Naive B cell (primary cell): ENCODE measurements around the gene PRMT7. TPM values are rescaled to one million over a fixed set of nuclear protein-coding genes. Genes with fewer than 3 reads are reported as not detected.
A peak's percentile ranks its signal among the peaks of the same experiment; 100 is the strongest.

Source experiments
- ATAC-seq, 2 donors: fragments of 150-1000 bp; cut with Tn5 transposase; 2 replicates each; pipeline ENCODE4 v1.10.0; 2021; ENCODE audit warnings: low read depth in 2 of 2, mild to moderate bottlenecking in 2 of 2, moderate library complexity in 2 of 2
- DNase-seq: peaks from one replicate; pipeline ENCODE4 v3.0.0; 2022
- H3K27ac Mint-ChIP-seq, 6 donors: one replicate each; pipeline ENCODE4 v1.8.0; 2020 to 2022; ENCODE audit warnings: mild to moderate bottlenecking in 6 of 6, mixed read lengths in 6 of 6, moderate library complexity in 5 of 6, inconsistent platforms in 2 of 6
- H3K27me3 Mint-ChIP-seq, 3 donors: one replicate each; pipeline ENCODE4 v1.8.0; 2021 to 2022; ENCODE audit warnings: mixed read lengths in 3 of 3, mild to moderate bottlenecking in 1 of 3
- H3K36me3 Mint-ChIP-seq, 2 donors: one replicate each; pipeline ENCODE4 v1.8.0; 2020 to 2022; ENCODE audit warnings: mixed read lengths in 2 of 2, inconsistent platforms in 1 of 2, mild to moderate bottlenecking in 1 of 2
- H3K4me1 Mint-ChIP-seq, 3 donors: one replicate each; pipeline ENCODE4 v1.8.0; 2020 to 2022; ENCODE audit warnings: mixed read lengths in 3 of 3, inconsistent platforms in 1 of 3, mild to moderate bottlenecking in 1 of 3, moderate library complexity in 1 of 3
- H3K4me3 Mint-ChIP-seq, 8 donors: one replicate each; pipeline ENCODE4 v1.8.0; 2020 to 2022; ENCODE audit warnings: mild to moderate bottlenecking in 8 of 8, mixed read lengths in 8 of 8, moderate library complexity in 8 of 8, inconsistent platforms in 2 of 8
- H3K9me3 Mint-ChIP-seq, 7 donors: one replicate each; pipeline ENCODE4 v1.8.0; 2020 to 2022; ENCODE audit warnings: mixed read lengths in 7 of 7, mild to moderate bottlenecking in 5 of 7, inconsistent platforms in 2 of 7, moderate library complexity in 1 of 7
- polyA plus RNA-seq, 6 donors: library from polyadenylated mRNA; unstranded; fragments of 300-500 nt; fragmentation: Illumina TruSeq; gene quantifications; one replicate each; pipeline ENCODE4 v1.2.3, GENCODE V29; 2021; ENCODE audit warnings: low read depth in 6 of 6

PRMT7 gene
- polyA plus RNA-seq, 6 donors from 2014 or later: 14.8 to 34.8 (median 23.1) TPM

DNA sequence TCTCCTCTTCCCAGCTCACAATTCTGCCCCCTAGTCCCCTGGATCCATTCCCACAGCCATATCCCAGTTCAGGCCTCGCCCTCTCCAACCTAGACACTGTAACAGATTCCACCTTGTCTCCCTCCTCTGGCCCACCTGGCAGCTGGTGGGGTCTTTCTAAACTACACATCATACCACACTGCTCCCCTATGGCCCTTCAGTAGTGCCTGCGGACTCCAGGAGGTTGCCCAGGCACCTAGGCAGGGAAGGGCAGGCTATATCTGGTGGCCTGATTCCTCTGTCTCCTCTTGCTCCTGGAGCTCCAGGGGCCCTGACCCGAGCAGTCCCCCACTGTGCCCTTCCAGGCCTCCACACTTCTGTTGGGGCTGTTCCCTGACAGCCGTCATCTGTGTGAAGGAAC is 73.0 kb downstream of the PRMT7 start:
- H3K36me3 Mint-ChIP-seq: no peaks in the 10 kb centered on the region
- peak overlapping the region in 2 of 8 donors; percentile 20 to 29 for H3K4me3 Mint-ChIP-seq
- peaks cover 39 to 50% (median 48%) of the 10 kb centered on the region in 3 donors for H3K4me1 Mint-ChIP-seq
- DNase-seq: no peak
- H3K9me3 Mint-ChIP-seq: no peaks in the 10 kb centered on the region
- ATAC-seq: no peak
- peak overlapping the region; percentile 12 to 83 (median 45) for H3K27ac Mint-ChIP-seq
- no peaks in the 10 kb centered on the region for H3K27me3 Mint-ChIP-seq

DNA sequence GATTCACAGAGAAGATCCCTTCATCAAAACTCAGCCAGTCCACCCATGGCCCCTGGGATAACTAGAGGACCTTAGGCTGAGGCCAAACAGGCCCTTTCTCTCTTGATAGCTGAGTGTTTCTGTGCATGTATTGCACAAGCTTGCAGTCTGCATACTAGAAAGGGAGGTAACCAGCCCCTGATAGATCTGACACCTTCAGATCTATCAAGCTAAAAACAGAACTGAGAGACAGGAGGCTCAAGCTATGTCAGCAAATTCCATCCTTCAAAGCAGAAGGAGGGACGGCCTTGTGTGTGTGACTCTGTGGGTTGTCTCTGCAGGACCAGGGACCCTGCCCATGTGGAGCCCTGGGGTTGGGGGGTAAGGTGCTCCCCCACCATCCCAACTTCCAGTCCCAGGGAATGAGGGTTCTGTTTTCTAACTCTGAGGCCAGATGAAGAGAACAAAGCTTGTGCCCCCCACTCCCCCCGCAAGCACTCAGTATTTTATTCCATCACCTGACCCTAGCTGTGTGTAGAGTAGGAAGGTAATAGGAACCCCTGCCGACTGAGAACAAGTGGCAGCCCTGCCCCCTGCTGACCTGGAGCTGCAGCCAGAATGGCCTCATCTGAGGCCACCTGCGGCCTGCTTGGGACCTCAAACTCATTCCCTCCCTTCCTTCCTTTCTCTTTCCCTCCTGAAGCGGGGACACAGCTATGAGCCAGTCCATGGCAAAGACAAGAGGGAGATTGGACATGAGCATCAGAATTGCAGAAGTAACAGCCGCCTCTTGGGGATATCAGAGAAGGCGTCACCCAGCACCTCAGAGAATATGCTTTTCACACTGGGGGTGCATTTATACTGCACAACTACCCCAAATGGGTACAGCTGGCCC is 73.7 kb downstream of the PRMT7 start:
- peak overlapping the region in 5 of 8 donors; percentile 7 to 53 (median 12) for H3K4me3 Mint-ChIP-seq
- ATAC-seq (peak; percentile 45 to 63), DNase-seq (no peak)
- H3K4me1 Mint-ChIP-seq: peaks cover 39 to 50% (median 48%) of the 10 kb centered on the region in 3 donors
- no peaks in the 10 kb centered on the region for H3K27me3 Mint-ChIP-seq
- no peaks in the 10 kb centered on the region for H3K9me3 Mint-ChIP-seq
- no peaks in the 10 kb centered on the region for H3K36me3 Mint-ChIP-seq
- peak overlapping the region; percentile 18 to 93 (median 78) for H3K27ac Mint-ChIP-seq

DNA sequence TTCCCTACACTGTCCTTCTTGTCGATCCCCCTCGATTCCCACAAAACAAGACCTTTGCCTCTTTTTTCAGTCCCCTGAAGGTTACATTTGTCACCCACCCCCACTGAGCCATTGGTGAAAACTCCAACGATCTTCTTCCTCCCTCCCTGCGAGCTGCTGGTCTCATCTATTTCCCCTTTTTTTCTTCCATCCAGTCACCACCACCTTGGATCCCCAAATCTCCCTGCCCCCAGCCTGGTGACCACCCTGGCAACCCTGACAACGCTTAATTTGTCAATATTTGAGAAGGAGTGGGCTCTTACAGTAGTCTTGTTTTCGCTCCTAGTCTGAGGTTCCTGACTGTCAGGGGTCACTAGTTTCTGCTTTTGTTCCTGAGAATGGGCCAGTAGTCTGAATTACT is 74.6 kb downstream of the PRMT7 start:
- no peak for ATAC-seq
- Mint-ChIP-seq H3K27me3 (no peaks in the 10 kb centered on the region), H3K4me1 (peaks cover 39 to 50% (median 48%) of the 10 kb centered on the region in 3 donors), H3K36me3 (no peaks in the 10 kb centered on the region), H3K27ac (peak overlapping the region in 4 of 6 donors; percentile 2 to 75 (median 37)), H3K9me3 (no peaks in the 10 kb centered on the region), H3K4me3 (no peak overlapping the region)
- DNase-seq: no peak

DNA sequence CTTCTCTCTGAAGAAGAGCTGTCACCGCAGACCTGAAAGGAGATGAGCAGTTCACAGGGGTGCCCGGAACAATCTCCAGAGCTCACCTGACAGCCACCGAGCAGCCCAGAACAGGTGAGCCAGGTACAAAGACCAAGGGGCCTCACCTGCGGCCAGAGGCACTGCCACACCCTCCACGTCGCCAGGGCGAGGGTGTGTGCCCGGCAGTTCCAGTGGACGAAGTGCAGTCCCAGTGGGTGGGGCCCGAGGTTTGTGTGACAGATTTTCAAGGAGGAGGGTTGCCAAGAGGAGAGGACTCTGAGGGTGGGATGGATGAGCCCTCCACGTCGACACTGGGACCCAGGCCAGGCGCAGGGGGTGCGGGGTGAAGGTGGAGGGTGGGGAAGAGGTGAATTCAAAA is 75.8 kb downstream of the PRMT7 start:
- H3K27ac Mint-ChIP-seq: no peak overlapping the region
- H3K4me1 Mint-ChIP-seq: peaks cover 34 to 41% (median 39%) of the 10 kb centered on the region in 3 donors
- no peaks in the 10 kb centered on the region for H3K36me3 Mint-ChIP-seq
- DNase-seq: no peak
- no peak for ATAC-seq
- no peaks in the 10 kb centered on the region for H3K27me3 Mint-ChIP-seq
- H3K4me3 Mint-ChIP-seq: peak overlapping the region in 1 of 8 donors; percentile 69
- H3K9me3 Mint-ChIP-seq: no peaks in the 10 kb centered on the region

DNA sequence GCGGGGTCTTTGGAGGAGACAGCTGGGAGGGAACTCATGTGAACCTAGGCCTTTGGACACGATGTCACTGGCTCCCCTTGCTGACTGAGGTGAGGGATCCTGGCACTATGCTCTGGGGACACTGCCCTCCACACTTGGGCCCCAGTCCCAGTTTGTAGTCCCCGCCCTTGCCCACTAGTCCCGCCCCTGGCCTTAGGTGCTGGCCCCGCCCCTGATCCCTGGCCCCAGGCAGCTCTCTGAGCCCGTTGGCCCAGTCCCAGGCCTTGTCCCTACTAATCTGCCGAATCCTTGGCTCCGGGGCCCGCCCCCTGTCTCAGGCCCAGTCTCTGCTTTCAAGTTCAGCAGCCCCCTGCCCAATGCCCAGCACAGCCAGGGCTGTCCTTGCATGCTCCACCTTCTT is 76.5 kb downstream of the PRMT7 start:
- no peaks in the 10 kb centered on the region for H3K36me3 Mint-ChIP-seq
- no peak overlapping the region for H3K4me3 Mint-ChIP-seq
- H3K4me1 Mint-ChIP-seq: peaks cover 27 to 34% (median 32%) of the 10 kb centered on the region in 3 donors
- no peaks in the 10 kb centered on the region for H3K9me3 Mint-ChIP-seq
- DNase-seq (no peak), ATAC-seq (no peak)
- peak overlapping the region in 1 of 6 donors; percentile 22 for H3K27ac Mint-ChIP-seq
- H3K27me3 Mint-ChIP-seq: no peaks in the 10 kb centered on the region

DNA sequence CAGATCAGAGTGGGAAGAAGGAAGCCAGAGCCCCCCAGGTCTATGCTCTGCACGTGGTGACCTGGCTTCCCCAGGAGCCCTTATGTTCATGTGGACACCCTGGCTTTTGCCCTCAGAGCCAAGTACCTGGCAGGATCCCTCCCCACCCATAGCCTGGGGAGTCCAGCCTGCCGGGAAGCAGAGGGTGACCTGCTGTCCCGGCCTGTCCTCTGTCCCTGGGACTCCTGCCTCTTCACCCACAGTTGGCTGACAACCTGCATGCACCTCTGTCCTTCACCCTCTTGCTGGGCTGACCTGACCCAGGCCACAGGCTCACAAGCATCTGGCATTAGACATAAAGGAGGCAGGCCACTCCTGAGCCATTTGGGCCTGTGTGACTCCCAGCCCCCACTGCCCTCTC is 77.3 kb downstream of the PRMT7 start:
- Mint-ChIP-seq H3K4me3 (no peak overlapping the region), H3K9me3 (no peaks in the 10 kb centered on the region), H3K27ac (no peak overlapping the region), H3K27me3 (no peaks in the 10 kb centered on the region), H3K4me1 (peaks cover 23 to 27% (median 25%) of the 10 kb centered on the region in 3 donors), H3K36me3 (no peaks in the 10 kb centered on the region)
- ATAC-seq: no peak
- no peak for DNase-seq

DNA sequence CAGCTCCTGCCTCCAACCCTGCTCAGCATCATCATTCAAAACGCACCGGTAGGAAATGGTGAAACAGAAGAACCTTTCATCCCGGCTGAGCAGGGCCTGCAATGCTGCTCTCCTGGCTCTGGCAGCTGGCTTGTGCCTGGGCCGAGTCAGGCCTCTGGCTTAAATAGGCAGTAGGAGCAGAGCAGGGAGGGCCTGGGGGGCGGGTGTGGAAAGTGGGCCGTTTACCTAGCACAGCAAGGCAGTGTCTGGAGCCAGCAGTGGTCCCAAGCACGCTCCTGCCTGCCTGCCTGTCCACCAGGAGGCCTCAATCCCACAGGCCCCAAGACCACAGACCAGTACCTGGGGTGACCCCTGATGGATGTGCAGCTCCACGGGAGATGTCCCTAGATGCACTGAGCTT is 78.2 kb downstream of the PRMT7 start:
- ATAC-seq: no peak

DNA sequence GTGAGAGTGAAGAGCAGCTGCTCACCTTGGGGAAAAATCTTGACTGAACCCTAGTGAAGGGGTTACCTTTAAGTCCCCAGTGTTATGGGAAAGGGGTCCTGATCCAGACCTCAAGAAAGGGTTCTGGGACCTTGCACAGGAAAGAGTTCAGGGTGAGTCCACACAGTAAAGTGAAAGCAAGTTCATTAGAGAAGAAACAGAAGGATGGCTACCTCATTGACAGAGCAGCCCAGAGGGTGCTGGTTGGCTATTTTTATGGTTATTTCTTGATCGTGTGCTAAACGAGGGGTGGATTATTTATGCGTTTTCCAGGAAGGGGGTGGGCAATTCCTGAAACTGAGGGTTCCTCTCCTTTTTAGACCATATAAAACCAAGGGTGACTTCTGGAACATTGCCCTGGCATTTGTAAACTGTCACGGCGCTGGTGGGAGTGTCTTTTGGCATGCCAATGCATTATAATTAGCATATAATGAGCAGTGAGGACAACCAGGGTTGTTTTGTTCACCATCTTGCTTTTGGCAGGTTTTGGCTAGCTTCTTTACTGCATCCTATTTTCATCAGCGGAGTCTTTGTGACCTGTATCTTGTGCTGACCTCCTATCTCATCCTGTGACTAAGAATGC is 79.0 kb downstream of the PRMT7 start:
- ATAC-seq (no peak), DNase-seq (no peak)
- Mint-ChIP-seq H3K36me3 (no peaks in the 10 kb centered on the region), H3K4me1 (peaks cover 8 to 9% (median 8%) of the 10 kb centered on the region in 3 donors), H3K27me3 (no peaks in the 10 kb centered on the region), H3K9me3 (no peaks in the 10 kb centered on the region), H3K4me3 (no peak overlapping the region), H3K27ac (no peak overlapping the region)

More for the DNA sequence above, 78.2 kb downstream of the PRMT7 start:
- DNase-seq: no peak
- Mint-ChIP-seq H3K9me3 (no peaks in the 10 kb centered on the region), H3K27ac (no peak overlapping the region), H3K4me1 (peaks cover 16 to 18% (median 16%) of the 10 kb centered on the region in 3 donors), H3K27me3 (no peaks in the 10 kb centered on the region), H3K36me3 (no peaks in the 10 kb centered on the region), H3K4me3 (no peak overlapping the region)

DNA sequence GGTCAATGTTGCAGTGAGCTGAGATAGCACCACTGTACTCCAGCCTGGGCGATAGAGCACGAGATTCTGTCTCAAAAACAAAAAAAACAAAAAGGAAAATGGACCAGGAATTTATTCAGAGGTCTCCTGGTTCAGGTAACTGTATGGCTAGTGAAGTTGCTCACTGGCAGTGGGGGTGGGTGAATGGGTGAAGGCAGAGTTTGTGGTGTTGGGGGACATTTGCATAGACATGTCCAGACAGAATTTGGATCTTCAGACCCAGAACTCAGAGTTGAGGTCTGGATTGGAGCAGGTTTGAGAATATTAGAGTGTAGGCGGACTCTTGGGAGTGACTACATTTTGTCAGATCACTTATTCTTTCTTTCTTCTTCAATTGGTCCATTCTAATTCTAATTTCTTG is 82.5 kb downstream of the PRMT7 start:
- H3K4me3 Mint-ChIP-seq: no peak overlapping the region
- DNase-seq (no peak), ATAC-seq (no peak)
- H3K9me3 Mint-ChIP-seq: no peaks in the 10 kb centered on the region
- no peaks in the 10 kb centered on the region for H3K4me1 Mint-ChIP-seq
- no peak overlapping the region for H3K27ac Mint-ChIP-seq
- H3K36me3 Mint-ChIP-seq: no peaks in the 10 kb centered on the region
- H3K27me3 Mint-ChIP-seq: peaks cover 0 to 12% (median 7%) of the 10 kb centered on the region in 3 donors

DNA sequence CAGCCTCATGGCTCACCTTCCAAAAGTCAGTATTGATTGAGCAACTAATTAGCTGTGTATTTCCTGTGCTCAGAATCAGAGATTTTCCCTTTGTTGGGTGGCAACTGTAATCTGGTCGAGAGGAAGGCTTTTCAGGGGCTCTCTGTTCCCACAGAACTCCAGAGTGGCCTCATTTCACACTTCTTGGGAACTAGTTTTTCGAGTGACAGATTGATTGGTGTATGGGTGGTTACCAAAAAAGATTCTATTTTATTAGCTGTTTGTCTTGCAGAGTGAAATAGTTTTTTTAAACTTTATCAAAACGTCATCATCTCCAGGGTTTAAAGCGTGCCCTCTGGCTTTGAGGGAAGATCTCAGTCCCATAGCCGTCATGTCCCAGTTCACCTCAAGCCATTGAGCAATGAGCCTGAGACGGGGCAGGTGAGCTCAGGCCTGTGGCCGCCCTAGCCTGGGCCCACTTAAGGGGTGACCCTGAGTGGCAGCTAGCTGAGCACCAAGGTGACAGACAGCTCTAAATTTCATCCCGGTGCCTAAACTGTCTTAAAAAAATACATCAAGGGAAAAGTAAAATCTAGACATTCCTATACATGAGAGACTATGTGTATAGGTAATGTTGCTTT is 84.5 kb downstream of the PRMT7 start:
- DNase-seq (no peak), ATAC-seq (no peak)
- Mint-ChIP-seq H3K36me3 (no peaks in the 10 kb centered on the region), H3K27me3 (peaks cover 0 to 12% (median 7%) of the 10 kb centered on the region in 3 donors), H3K9me3 (no peaks in the 10 kb centered on the region), H3K4me1 (no peaks in the 10 kb centered on the region), H3K4me3 (no peak overlapping the region), H3K27ac (peak overlapping the region in 1 of 6 donors; percentile 47)

DNA sequence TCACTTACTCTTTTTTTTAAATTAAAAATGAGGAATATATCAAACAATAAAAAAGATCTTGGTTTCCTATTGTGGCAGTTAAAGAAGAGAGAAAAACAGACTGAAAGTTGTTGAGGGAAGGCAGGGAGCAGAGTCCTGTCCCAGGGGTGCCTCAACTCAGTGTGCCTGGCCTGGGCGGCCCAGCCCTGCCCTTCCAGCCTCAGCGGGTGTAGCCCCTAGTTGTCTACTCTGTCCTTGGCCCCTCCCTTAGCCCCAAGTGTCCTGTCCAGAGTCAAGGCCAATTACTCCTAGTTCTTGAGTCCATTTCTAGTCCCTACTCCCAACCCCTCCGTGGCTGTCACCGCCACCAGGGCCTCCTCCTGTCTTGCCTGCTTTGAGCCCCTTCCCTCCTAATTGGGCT is 85.0 kb downstream of the PRMT7 start:
- no peak for ATAC-seq
- Mint-ChIP-seq H3K4me1 (no peaks in the 10 kb centered on the region), H3K4me3 (peak overlapping the region in 1 of 8 donors; percentile 76), H3K27me3 (peaks cover 0 to 12% (median 7%) of the 10 kb centered on the region in 3 donors), H3K9me3 (no peaks in the 10 kb centered on the region), H3K36me3 (no peaks in the 10 kb centered on the region), H3K27ac (no peak overlapping the region)
- DNase-seq: no peak

DNA sequence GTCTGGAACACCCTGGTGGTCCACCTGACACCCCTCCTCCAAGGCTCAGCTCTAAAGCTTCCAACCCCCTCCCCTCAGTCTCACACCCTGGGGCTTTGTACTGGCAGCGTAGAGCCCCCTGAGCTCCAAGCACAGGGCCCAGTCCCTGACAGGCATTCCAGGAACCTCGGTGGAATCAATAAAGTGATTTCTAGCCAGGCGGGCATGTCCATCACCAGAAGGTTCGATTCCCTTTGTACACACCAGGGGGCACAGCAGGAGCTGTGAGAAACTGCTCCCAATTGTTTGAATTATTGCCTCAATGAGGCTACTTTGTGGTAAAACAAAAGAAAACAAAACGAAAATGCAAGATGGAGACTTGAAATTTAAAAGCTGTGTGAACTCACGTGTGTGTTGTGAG is 85.7 kb downstream of the PRMT7 start:
- no peaks in the 10 kb centered on the region for H3K36me3 Mint-ChIP-seq
- peaks cover 0 to 12% (median 7%) of the 10 kb centered on the region in 3 donors for H3K27me3 Mint-ChIP-seq
- ATAC-seq (peak in 1 of 2 donors; percentile 46), DNase-seq (no peak)
- H3K4me1 Mint-ChIP-seq: no peaks in the 10 kb centered on the region
- H3K27ac Mint-ChIP-seq: peak overlapping the region in 2 of 6 donors; percentile 70 to 81
- H3K4me3 Mint-ChIP-seq: no peak overlapping the region
- no peaks in the 10 kb centered on the region for H3K9me3 Mint-ChIP-seq

DNA sequence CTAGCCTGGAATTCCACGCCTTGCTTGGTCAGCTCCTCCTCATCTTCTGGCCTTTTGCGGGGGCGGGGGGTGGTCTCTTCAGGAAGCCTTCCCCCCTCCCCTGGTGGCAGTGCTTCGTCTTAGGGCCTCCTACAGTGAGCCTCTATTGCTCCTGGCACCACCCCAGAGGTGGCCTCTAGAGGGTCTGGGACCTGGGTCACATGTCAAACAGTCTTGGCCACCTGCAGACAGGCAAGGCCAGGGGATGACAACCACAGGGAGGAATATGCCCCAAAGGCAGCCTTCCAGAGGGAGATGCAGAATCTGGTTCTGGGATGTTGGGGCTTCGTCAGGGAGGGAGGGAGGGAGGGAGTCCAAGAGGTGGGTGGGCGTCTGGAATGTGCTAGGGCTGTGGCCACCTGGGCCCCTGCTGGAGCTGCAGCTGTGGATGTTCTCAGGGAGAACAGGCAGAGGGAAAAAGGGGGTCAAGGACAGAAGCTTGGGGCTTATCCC is 86.9 kb downstream of the PRMT7 start:
- DNase-seq: no peak
- Mint-ChIP-seq H3K4me1 (no peaks in the 10 kb centered on the region), H3K9me3 (no peaks in the 10 kb centered on the region), H3K27ac (peak overlapping the region in 1 of 6 donors; percentile 66), H3K4me3 (no peak overlapping the region), H3K27me3 (peaks cover 0 to 12% (median 7%) of the 10 kb centered on the region in 3 donors), H3K36me3 (no peaks in the 10 kb centered on the region)
- no peak for ATAC-seq
